ENCODE data around the gene TENT4A.
"Not testable (repeated sequence)": the region's sequence is repeated elsewhere in the genome, so short reads cannot be mapped to it uniquely, and the experiment has no call there.

DNA sequence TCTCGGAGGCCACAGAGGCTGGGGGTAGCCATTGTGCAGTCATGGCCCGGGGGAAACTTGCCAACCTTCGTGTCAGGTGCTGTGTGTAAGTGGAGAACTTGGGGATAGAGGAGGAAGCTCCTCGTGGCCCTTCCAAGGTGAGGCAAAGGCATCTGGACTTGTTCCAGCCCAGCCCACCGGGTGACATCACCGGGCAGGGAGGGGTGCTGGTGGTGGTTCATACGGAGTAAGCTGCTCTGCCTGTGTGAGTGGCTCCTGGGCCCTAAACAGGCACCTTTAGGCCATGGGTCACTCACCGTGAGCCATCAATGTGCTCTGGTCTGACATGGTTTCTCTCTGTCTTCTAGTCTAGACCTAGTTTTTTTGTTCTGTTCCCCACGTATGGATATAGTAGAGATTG, 44.5 kb upstream of the TENT4A start:
- TF ChIP-seq, protein P1, sequence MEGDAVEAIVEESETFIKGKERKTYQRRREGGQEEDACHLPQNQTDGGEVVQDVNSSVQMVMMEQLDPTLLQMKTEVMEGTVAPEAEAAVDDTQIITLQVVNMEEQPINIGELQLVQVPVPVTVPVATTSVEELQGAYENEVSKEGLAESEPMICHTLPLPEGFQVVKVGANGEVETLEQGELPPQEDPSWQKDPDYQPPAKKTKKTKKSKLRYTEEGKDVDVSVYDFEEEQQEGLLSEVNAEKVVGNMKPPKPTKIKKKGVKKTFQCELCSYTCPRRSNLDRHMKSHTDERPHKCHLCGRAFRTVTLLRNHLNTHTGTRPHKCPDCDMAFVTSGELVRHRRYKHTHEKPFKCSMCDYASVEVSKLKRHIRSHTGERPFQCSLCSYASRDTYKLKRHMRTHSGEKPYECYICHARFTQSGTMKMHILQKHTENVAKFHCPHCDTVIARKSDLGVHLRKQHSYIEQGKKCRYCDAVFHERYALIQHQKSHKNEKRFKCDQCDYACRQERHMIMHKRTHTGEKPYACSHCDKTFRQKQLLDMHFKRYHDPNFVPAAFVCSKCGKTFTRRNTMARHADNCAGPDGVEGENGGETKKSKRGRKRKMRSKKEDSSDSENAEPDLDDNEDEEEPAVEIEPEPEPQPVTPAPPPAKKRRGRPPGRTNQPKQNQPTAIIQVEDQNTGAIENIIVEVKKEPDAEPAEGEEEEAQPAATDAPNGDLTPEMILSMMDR (IDR thresholded peaks at IDR 0.05; ENCODE audit: borderline replicate concordance, extremely low read depth, low read length, poor library complexity, severe bottlenecking), result not testable (repeated sequence)
- not testable (repeated sequence) for TF ChIP-seq EZH2 (IDR thresholded peaks at IDR 0.05; ENCODE audit: borderline replicate concordance, low read depth, low read length, severe bottlenecking)

Measured in DND-41 (cell line).